HG03565 (cell line): ENCODE measurements around the gene AGTRAP.

ENCODE experiments used
- ATAC-seq: cut with Tn5 transposase; IDR thresholded peaks from one replicate; pipeline ENCODE4 v1.9.1; 2021; ENCODE audit warnings: mild to moderate bottlenecking, moderate library complexity; ENCODE audit not compliant: unreplicated experiment

The AGTRAP gene

GRCh38 chr1:11705596-11705995, 30.3 kb upstream of the AGTRAP start:
- ATAC-seq = no peak

GRCh38 chr1:11706292-11706691, 29.6 kb upstream of the AGTRAP start:
- ATAC-seq = no peak

GRCh38 chr1:11707621-11708276, 28.2 kb upstream of the AGTRAP start:
- no peak for ATAC-seq

GRCh38 chr1:11708554-11709350, 27.2 kb upstream of the AGTRAP start:
- ATAC-seq = no peak

- no peak for ATAC-seq
These were observed 24.4 kb upstream of the AGTRAP start for GRCh38 chr1:11711490-11711889.

GRCh38 chr1:11712285-11712684, 23.7 kb upstream of the AGTRAP start:
- no peak for ATAC-seq

- no peak for ATAC-seq
These were observed 22.8 kb upstream of the AGTRAP start for GRCh38 chr1:11713095-11713494.

- no peak for ATAC-seq
These were observed 20.9 kb upstream of the AGTRAP start for GRCh38 chr1:11714831-11715575.

- no peak for ATAC-seq
These were observed 16.5 kb upstream of the AGTRAP start for GRCh38 chr1:11719313-11720032.

- ATAC-seq = no peak
These were observed 15.9 kb upstream of the AGTRAP start for GRCh38 chr1:11720033-11720376.

- ATAC-seq = no peak
These were observed 15.4 kb upstream of the AGTRAP start for GRCh38 chr1:11720525-11720924.

- ATAC-seq = no peak
These were observed 14.6 kb upstream of the AGTRAP start for GRCh38 chr1:11721311-11721710.

GRCh38 chr1:11722538-11722937, 13.4 kb upstream of the AGTRAP start:
- no peak for ATAC-seq

GRCh38 chr1:11725616-11726015, 10.3 kb upstream of the AGTRAP start:
- no peak for ATAC-seq

GRCh38 chr1:11727119-11727518, 8.8 kb upstream of the AGTRAP start:
- no peak for ATAC-seq

GRCh38 chr1:11728126-11728806, 7.7 kb upstream of the AGTRAP start:
- no peak for ATAC-seq

- ATAC-seq = no peak
These were observed 6.8 kb upstream of the AGTRAP start for GRCh38 chr1:11729155-11729497.

GRCh38 chr1:11729498-11730428, 6.2 kb upstream of the AGTRAP start:
- no peak for ATAC-seq

GRCh38 chr1:11730429-11730891, 5.5 kb upstream of the AGTRAP start:
- no peak for ATAC-seq
